Activated gamma-delta T cell treated with anti-CD3 and anti-CD28 coated beads, Interleukin-2, amount 50 U/mL, for 16 hours (primary cell): ENCODE measurements around the gene USP9X.
A peak's percentile ranks its signal among the peaks of the same experiment; 100 is the strongest.
"Not testable (repeated sequence)": the region's sequence is repeated elsewhere in the genome, so short reads cannot be mapped to it uniquely, and the experiment has no call there.

Experiments used
- DNase-seq: peaks from one replicate; pipeline ENCODE4 v3.0.0-alpha.2; 2020; ENCODE audit warnings: low read depth

Gene USP9X

GRCh38 chrX:41198410-41198809, 113.2 kb downstream of the USP9X start:
- DNase-seq = no peak

DNA sequence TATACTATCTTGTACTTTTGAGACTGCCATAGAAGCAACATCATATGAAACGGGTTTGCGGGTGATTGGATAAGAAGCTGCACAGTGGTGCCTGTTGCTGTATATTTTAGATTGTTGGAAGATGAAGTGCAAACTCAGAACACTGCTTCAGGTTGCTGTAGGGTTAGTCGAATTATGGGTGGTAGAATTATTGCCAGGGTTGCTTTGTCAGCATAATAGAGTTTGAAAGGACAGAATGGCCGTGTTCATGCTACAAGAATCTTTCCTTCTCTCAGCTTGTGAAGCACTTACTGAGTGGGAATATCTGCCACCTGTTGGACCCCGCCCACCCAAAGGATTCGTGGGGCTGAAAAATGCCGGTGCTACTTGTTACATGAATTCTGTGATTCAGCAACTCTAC, 115.5 kb downstream of the USP9X start:
- DNase-seq = no peak

DNA sequence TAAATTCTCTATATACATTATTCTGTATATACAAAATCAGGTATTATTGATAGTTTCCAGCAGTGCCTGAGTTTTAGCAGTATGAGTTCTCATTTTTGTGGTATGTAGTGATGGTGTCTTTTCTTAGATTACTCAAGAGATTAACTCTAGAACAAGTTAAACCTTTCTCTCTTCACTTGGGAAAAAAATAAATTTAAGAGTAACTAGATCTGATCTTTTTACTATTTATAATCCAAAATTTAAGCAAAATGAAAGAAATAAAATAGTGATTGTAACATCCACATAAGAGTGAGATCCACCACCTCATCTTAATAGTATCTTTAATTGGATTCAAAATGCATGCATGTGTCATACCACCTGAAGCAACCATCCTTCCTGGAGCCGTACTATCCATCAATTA, 124.6 kb downstream of the USP9X start:
- DNase-seq = no peak

GRCh38 chrX:41224605-41225004, 139.4 kb downstream of the USP9X start:
- no peak for DNase-seq

DNA sequence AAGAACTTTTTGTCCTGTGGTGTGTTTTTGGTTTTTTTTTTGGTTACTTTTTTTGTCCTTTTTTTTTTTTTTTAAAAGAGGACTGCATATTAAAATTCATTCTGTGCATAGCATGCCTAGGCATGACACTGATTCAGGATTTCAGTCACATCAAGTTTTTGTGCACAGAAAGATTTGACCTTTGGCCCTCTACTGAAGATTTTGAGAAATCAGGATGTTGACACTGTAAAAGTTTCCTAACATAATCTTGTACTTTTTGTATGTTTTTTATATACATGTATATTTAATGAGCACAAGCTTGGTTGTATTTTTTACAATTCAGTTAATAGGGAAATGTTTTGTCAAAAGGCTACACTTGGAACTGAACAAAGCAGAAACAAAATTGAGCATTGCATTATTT, 148.7 kb downstream of the USP9X start:
- DNase-seq = no peak

- not testable (repeated sequence) for DNase-seq
Observed at GRCh38 chrX:41234471-41234870, 149.2 kb downstream of the USP9X start.

DNA sequence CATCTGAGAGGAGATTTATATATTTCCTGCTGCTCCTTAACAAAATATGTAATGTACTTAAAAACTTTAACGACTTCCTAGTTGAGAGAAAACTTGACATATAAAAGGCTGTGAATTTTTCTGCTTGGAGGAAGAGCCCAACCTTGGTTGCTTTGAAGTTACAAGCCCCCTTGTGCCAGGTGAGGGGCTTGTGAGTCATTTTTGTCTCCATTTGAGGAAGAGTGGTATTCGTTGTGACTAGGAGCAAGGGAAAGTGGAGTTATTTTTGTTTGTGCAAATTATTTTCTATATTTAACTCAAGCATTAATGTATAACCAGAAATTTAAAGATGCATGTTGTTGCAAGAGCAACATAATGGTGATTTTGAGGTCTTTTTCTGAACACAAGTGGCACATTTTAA, 149.7 kb downstream of the USP9X start:
- no peak for DNase-seq

- no peak for DNase-seq
Observed at GRCh38 chrX:41236629-41237028, 151.4 kb downstream of the USP9X start.

DNA sequence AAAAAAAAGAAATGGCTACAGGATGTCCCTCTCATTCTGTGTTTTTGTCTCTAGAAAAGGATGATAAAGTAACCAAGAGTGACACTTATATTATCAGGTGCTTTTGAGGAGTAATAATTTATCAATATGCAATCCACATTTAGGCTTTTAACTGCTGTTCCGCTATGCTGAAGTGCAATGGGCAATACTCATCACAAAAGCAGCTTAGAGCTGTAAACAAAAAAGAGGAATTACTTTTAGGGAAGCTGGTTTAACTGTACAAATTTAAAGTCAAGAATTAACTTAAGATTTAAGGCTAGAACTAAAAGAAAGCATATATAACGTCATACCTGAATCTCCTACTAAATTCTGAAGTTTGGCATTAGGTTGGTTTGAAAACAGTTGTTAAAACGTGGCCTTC, 155.3 kb downstream of the USP9X start:
- no peak for DNase-seq

GRCh38 chrX:41241962-41242361, 156.7 kb downstream of the USP9X start:
- DNase-seq = no peak

GRCh38 chrX:41245641-41246040, 160.4 kb downstream of the USP9X start:
- no peak for DNase-seq

GRCh38 chrX:41250867-41251266, 165.6 kb downstream of the USP9X start:
- no peak for DNase-seq

DNA sequence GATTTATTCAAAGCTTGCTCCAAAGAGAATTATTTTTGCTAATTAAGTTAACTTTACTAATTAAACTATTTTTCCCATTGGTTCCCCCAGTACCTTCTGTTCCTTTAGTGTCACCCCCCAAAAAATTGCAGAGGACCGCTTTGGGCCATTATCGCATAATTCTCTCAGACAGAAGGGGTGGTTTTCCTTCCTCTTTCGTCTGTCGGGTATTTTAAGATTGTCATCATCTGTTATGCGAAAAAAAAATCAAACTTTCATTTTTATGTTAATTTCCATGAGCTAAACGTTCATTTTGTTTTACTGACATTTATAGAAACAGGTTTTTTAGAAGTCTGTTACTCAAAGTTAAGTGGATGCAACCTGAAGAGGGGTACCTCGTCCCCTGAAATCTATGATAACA, 172.6 kb downstream of the USP9X start:
- no peak for DNase-seq

DNA sequence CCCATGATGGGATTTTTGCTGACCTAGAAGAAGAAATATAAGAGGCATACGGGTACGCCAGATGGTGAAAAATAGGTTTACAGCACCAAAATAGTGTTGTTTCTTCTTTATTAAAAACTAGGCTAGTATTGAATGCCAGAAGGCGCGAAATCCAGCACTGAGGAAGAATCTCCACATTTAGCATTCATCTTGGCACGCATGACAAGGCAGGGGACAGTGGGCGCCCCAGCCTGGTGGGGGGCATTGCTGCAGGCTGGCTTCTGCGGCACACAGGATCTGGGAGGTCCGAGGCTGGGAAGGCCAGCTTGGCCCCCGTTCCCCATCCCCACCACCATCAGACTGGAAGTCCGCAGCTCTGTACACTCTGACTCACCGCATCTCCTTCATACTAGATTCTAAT, 173.0 kb downstream of the USP9X start:
- no peak for DNase-seq

- no peak for DNase-seq
Observed at GRCh38 chrX:41258871-41259270, 173.6 kb downstream of the USP9X start.

DNA sequence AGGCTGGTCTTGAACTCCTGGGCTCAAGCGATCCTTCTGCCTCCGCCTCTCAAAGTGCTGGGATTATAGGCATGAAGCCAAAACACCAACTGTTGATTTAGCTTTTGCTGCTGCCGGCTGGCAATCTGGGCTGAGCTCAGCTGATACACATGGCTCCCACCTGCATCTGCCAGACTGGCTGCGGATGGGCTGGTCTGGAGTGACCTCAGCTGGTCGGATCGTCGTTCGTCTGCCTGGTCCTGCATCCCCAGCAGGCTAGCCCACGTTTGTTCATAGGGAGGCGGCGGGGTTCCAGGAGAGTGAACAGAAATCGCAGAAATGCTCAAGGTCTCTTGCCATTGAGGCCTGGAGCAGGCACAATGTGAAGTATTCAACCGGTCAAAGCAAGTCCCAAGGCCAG, 174.3 kb downstream of the USP9X start:
- DNase-seq = no peak

- peak; percentile 16 for DNase-seq
Observed at GRCh38 chrX:41265615-41266014, 180.4 kb downstream of the USP9X start.

DNA sequence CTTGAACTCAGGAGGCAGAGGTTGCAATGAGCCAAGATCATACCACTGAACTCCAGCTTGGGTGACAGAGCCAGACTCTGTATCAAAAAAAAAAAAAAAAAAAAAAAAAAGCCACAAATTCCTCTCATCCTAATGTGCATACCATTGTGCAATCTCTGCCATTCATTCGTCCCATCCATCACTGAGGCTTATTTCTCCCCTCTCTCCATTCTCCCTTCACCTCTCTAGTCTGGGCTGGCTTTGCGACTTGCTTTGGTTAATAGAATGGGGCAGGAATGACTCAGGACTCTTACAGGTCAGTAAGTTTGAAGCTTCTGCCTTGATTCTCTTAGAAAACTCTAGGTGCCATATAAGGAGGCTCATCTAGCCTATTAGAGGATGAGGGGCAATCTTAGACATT, 188.4 kb downstream of the USP9X start:
- no peak for DNase-seq

- peak; percentile 30 for DNase-seq
Observed at GRCh38 chrX:41275661-41276609, 190.7 kb downstream of the USP9X start.

DNA sequence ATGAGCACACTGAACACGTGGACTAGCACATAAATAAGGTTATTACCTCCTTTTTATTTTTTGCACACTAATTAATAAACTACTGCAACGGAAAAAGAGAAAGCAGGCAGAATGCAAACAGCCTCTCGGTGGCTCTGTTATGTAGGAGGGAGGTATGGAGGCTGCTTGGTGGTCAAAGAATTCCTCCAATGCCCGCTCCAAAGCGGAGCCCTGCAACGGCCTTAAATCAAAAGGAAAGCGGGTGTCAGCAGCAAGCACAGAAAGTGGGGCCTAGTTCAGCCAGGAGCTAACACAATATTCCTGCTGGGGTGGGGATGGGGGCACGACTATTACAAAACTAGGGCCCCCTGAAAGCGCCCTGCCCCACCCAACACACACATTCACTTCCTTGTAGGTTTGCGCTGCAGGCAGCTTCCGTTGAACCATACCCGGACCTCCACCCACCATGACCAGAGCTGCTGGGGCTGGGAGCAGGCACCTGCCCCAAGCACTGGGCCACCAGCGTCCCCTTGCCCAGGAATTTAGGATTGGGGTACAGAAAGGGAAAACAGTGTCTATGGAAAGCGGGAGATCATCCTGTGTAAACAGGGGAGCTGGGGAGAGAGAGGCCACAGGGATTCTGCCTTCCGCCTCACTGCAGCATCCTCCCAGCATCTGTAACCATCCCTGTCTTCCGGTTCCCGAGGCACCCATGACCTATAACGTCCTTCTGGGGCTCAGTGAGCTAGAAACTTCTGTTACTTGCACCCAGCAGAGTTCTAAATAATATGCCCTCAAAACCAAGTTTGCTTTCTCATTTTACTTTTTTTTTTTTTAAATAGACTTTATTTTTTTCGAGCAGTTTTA, 191.6 kb downstream of the USP9X start:
- DNase-seq = no peak

GRCh38 chrX:41282307-41282706, 197.1 kb downstream of the USP9X start:
- DNase-seq = not testable (repeated sequence)

- not testable (repeated sequence) for DNase-seq
Observed at GRCh38 chrX:41285928-41286327, 200.7 kb downstream of the USP9X start.
